Measurements from ENCODE around the gene AGO4. TPM values are rescaled to one million over a fixed set of nuclear protein-coding genes. Genes with fewer than 3 reads are reported as not detected.

The AGO4 gene
- total RNA-seq, 2 donors from 2014 or later: 17.6 to 20.5 TPM

GRCh38 chr1:35788139-35788538 lies 19.7 kb upstream of the AGO4 start:
- no peak for DNase-seq
- WGBS, 2 experiments (ENCODE audit: insufficient coverage in 1 of 2, insufficient read length in 1 of 2): 87 to 93% methylated on average over 2 to 3 of the region's 3 CpGs
- no peaks in the 10 kb centered on the region for H3K36me3 Mint-ChIP-seq (ENCODE audit: low read depth)

GRCh38 chr1:35790670-35791069 lies 17.1 kb upstream of the AGO4 start:
- Mint-ChIP-seq H3K4me3 (no peak overlapping the region), H3K27ac (no peak overlapping the region), H3K36me3 (ENCODE audit: low read depth) (no peaks in the 10 kb centered on the region), H3K27me3 (ENCODE audit: insufficient read depth) (no peaks in the 10 kb centered on the region), H3K4me1 (no peaks in the 10 kb centered on the region), H3K9me3 (no peaks in the 10 kb centered on the region)
- H3K4me1 ChIP-seq (ENCODE audit: control insufficient read depth, insufficient read depth, low read length): no peaks in the 10 kb centered on the region
- no peaks in the 10 kb centered on the region for H3K36me3 ChIP-seq (ENCODE audit: control insufficient read depth, insufficient read depth, low read length)
- H3K27ac ChIP-seq (ENCODE audit: low read depth, low read length): no peak overlapping the region
- WGBS, 2 experiments (ENCODE audit: insufficient coverage in 1 of 2, insufficient read length in 1 of 2): 86% methylated on average over 1 of the region's 2 CpGs; no CpG with 5 or more reads in 1 of the 2 experiments
- no peak overlapping the region for H3K4me3 ChIP-seq (ENCODE audit: low read length)
- no peak for DNase-seq
- no peak for TF ChIP-seq CTCF (conservative IDR thresholded peaks at IDR 0.05)
- no peak overlapping the region for H3K9ac ChIP-seq (ENCODE audit: extremely low read depth, low read length, poor library complexity, severe bottlenecking)
- H3K27me3 ChIP-seq (ENCODE audit: control insufficient read depth, insufficient read depth, low read length, poor library complexity, severe bottlenecking): no peaks in the 10 kb centered on the region
- no peaks in the 10 kb centered on the region for H3K9me3 ChIP-seq (ENCODE audit: control insufficient read depth, low read length)

More at GRCh38 chr1:35788139-35788538, 19.7 kb upstream of the AGO4 start:
- H3K27me3 ChIP-seq (ENCODE audit: control insufficient read depth, insufficient read depth, low read length, poor library complexity, severe bottlenecking): no peaks in the 10 kb centered on the region
- Mint-ChIP-seq H3K4me1 (no peaks in the 10 kb centered on the region), H3K9me3 (no peaks in the 10 kb centered on the region), H3K27ac (no peak overlapping the region), H3K4me3 (no peak overlapping the region), H3K27me3 (ENCODE audit: insufficient read depth) (no peaks in the 10 kb centered on the region)
- no peaks in the 10 kb centered on the region for H3K4me1 ChIP-seq (ENCODE audit: control insufficient read depth, insufficient read depth, low read length)
- no peak overlapping the region for H3K9ac ChIP-seq (ENCODE audit: extremely low read depth, low read length, poor library complexity, severe bottlenecking)
- H3K9me3 ChIP-seq (ENCODE audit: control insufficient read depth, low read length): no peaks in the 10 kb centered on the region
- H3K4me3 ChIP-seq (ENCODE audit: low read length): no peak overlapping the region
- H3K27ac ChIP-seq (ENCODE audit: low read depth, low read length): no peak overlapping the region
- no peaks in the 10 kb centered on the region for H3K36me3 ChIP-seq (ENCODE audit: control insufficient read depth, insufficient read depth, low read length)
- TF ChIP-seq CTCF (conservative IDR thresholded peaks at IDR 0.05): no peak

- Mint-ChIP-seq H3K27me3 (ENCODE audit: insufficient read depth) (no peaks in the 10 kb centered on the region), H3K4me3 (no peak overlapping the region), H3K9me3 (no peaks in the 10 kb centered on the region), H3K27ac (no peak overlapping the region), H3K36me3 (ENCODE audit: low read depth) (no peaks in the 10 kb centered on the region), H3K4me1 (no peaks in the 10 kb centered on the region)
- H3K9ac ChIP-seq (ENCODE audit: extremely low read depth, low read length, poor library complexity, severe bottlenecking): no peak overlapping the region
- H3K4me1 ChIP-seq (ENCODE audit: control insufficient read depth, insufficient read depth, low read length): no peaks in the 10 kb centered on the region
- no peaks in the 10 kb centered on the region for H3K27me3 ChIP-seq (ENCODE audit: control insufficient read depth, insufficient read depth, low read length, poor library complexity, severe bottlenecking)
- 87 to 93% methylated on average over 4 to 7 of the region's 7 CpGs for WGBS, 2 experiments (ENCODE audit: insufficient coverage in 1 of 2, insufficient read length in 1 of 2)
- no peak overlapping the region for H3K4me3 ChIP-seq (ENCODE audit: low read length)
- H3K27ac ChIP-seq (ENCODE audit: low read depth, low read length): no peak overlapping the region
- no peaks in the 10 kb centered on the region for H3K36me3 ChIP-seq (ENCODE audit: control insufficient read depth, insufficient read depth, low read length)
- DNase-seq: no peak
- no peak for TF ChIP-seq CTCF (conservative IDR thresholded peaks at IDR 0.05)
- H3K9me3 ChIP-seq (ENCODE audit: control insufficient read depth, low read length): no peaks in the 10 kb centered on the region
These were observed 12.5 kb upstream of the AGO4 start for GRCh38 chr1:35795295-35795694.
